Smooth muscle cell of the umbilical artery (primary cell): ENCODE measurements around the gene APOOL. TPM values are rescaled to one million over a fixed set of nuclear protein-coding genes. Genes with fewer than 3 reads are reported as not detected.

Experiments
- total RNA-seq: library from RNA; depleted of rRNA; stranded (reverse); fragments of >200 nt; gene quantifications from 2 replicates; pipeline ENCODE4 v1.2.3, GENCODE V29; 2014

Gene APOOL, protein sequence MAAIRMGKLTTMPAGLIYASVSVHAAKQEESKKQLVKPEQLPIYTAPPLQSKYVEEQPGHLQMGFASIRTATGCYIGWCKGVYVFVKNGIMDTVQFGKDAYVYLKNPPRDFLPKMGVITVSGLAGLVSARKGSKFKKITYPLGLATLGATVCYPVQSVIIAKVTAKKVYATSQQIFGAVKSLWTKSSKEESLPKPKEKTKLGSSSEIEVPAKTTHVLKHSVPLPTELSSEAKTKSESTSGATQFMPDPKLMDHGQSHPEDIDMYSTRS
- total RNA-seq: 7.1 and 19.1 TPM in 2 replicates

DNA sequence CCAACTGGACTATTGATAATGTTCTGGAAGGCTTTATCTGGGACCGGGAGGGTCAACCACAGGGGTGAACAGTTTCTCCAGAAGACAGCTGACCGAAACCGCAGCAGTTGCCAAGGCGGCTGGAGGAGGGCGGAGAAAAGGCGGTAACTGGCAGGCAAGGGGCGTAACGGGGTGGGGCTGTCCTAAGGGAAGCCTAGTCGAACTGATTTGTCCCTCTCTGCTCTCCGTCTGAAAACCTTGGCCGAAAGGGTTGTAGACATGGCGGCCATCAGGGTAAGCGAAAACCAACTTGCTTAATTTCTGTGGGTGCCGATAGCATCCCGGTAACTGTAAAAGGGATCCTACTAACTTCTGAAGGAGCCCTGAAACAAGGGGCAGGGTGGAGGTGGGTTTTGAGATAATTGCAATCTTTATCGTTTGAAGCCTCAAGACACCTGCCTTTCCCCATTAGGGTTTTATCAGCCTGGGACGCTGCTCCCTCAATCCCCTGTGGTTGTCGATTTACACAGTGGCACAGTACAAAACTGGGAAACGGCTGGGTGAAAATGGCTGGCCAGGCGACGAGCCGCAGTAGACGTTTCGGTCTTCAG is at the start of gene APOOL:
APOOL (plus strand) TSS at position 223 of the 590 bp plus-strand sequence; CDS start at position 259, 36 bp downstream.

Other genes starting within 250 kb of the APOOL start
- gene SATL1, start 239.9 kb downstream of the APOOL start, total RNA-seq: not detected in 2 replicates
- gene ZNF711, start 240.1 kb downstream of the APOOL start, total RNA-seq: 3.9 and 6.1 TPM in 2 replicates